A549 (cell line): ENCODE measurements around the gene REEP6.
A peak's percentile ranks its signal among the peaks of the same experiment; 100 is the strongest.

ENCODE experiments used
- CBX8 ChIP-seq: fragments of 200-600 bp; sonication (generic); IDR thresholded peaks from 2 replicates; pipeline ENCODE4 v1.6.1; 2016
- CEBPB ChIP-seq, 2 experiments: fragments of >200 bp in 1 of 2; sonication (Bioruptor Twin) in 1 of 2; formaldehyde crosslinking in 1 of 2; IDR thresholded peaks; 2 replicates each; pipeline ENCODE4 v1.6.1; 2012 to 2016
- CTCF ChIP-seq: fragments of >200 bp; sonication (Bioruptor Twin); formaldehyde crosslinking; IDR thresholded peaks from 3 replicates; pipeline ENCODE4 v1.5.1; 2016
- EP300 ChIP-seq, 2 experiments: fragments of >200 bp; sonication (Bioruptor Twin); formaldehyde crosslinking; IDR thresholded peaks; 2 replicates in 1 of 2; 3 replicates in 1 of 2; pipeline ENCODE4 v1.6.1; 2016 to 2017
- KDM1A ChIP-seq: fragments of 200-600 bp; sonication (generic); IDR thresholded peaks from 2 replicates; pipeline ENCODE4 v1.6.1; 2016; ENCODE audit warnings: low read depth, mild to moderate bottlenecking
- MAX ChIP-seq: IDR thresholded peaks from 2 replicates; pipeline ENCODE4 v1.6.1; 2012
- PHF8 ChIP-seq: fragments of 200-600 bp; sonication (generic); IDR thresholded peaks from 2 replicates; pipeline ENCODE4 v1.6.1; 2016; ENCODE audit warnings: low read depth, mild to moderate bottlenecking, antibody characterized with exemption, moderate library complexity, borderline replicate concordance
- POLR2A ChIP-seq: IDR thresholded peaks from 2 replicates; pipeline ENCODE4 v1.6.1; 2012; ENCODE audit warnings: mild to moderate bottlenecking, low read length
- RAD21 ChIP-seq, 2 experiments: fragments of >200 bp in 1 of 2; sonication (Bioruptor Twin) in 1 of 2; formaldehyde crosslinking in 1 of 2; IDR thresholded peaks in 1 of 2; conservative IDR thresholded peaks in 1 of 2; 2 replicates in 1 of 2; 3 replicates in 1 of 2; pipeline ENCODE4 v1.6.1; 2012 to 2018; ENCODE audit warnings: inconsistent platforms in 1 of 2
- REST ChIP-seq: fragments of 200-600 bp; sonication (generic); IDR thresholded peaks from 2 replicates; pipeline ENCODE4 v1.6.1; 2016; ENCODE audit warnings: antibody characterized with exemption, mild to moderate bottlenecking, moderate library complexity
- RFX5 ChIP-seq: fragments of 450-650 bp; IDR thresholded peaks from 2 replicates; pipeline ENCODE4 v1.7.1; 2014; ENCODE audit warnings: antibody characterized with exemption, mild to moderate bottlenecking, moderate library complexity
- SMC3 ChIP-seq: fragments of >200 bp; sonication (Bioruptor Twin); formaldehyde crosslinking; IDR thresholded peaks from 3 replicates; pipeline ENCODE4 v1.6.1; 2018; ENCODE audit warnings: inconsistent platforms
- TF ChIP-seq, protein P1 (sequence below): fragments of 450-650 bp; IDR thresholded peaks from 2 replicates; pipeline ENCODE4 v1.6.1; 2014; ENCODE audit warnings: antibody characterized with exemption

GRCh38 chr19:1513499-1514294 lies 22.7 kb downstream of the REEP6 start:
- TF ChIP-seq CTCF: peak; percentile 70
- TF ChIP-seq, protein P1, sequence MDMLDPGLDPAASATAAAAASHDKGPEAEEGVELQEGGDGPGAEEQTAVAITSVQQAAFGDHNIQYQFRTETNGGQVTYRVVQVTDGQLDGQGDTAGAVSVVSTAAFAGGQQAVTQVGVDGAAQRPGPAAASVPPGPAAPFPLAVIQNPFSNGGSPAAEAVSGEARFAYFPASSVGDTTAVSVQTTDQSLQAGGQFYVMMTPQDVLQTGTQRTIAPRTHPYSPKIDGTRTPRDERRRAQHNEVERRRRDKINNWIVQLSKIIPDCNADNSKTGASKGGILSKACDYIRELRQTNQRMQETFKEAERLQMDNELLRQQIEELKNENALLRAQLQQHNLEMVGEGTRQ: no peak
- TF ChIP-seq RFX5: no peak
- no peak for TF ChIP-seq POLR2A
- peak; percentile 33; the same call in 2 of the 3 replicates for TF ChIP-seq SMC3
- TF ChIP-seq CEBPB (IDR thresholded peaks at IDR 0.05): no peak
- no peak for TF ChIP-seq REST
- TF ChIP-seq KDM1A: no peak
- TF ChIP-seq RAD21 (conservative IDR thresholded peaks at IDR 0.05 in 1 of 2, IDR thresholded peaks at IDR 0.05 in 1 of 2): peak; percentile 31 to 33; a peak in 4 of 5 replicates
- TF ChIP-seq EP300 (IDR thresholded peaks at IDR 0.05): no peak
- no peak for TF ChIP-seq CBX8
- no peak for TF ChIP-seq PHF8
- TF ChIP-seq MAX: no peak
